ENCODE results near the gene TNNT2. TPM values are rescaled to one million over a fixed set of nuclear protein-coding genes. Genes with fewer than 3 reads are reported as not detected.

The TNNT2 gene
- total RNA-seq (2014; rRNA removed; shearing (Covaris generic)): not detected in 2 replicates

- no peak for DNase-seq (ENCODE audit: low read depth in 1 of 2, low spot score in 2 of 2)
- no peaks in the 10 kb centered on the region for H3K4me1 ChIP-seq (replicated peaks)
- no peaks in the 10 kb centered on the region for H3K36me3 ChIP-seq
- H3K9me3 ChIP-seq (replicated peaks): no peaks in the 10 kb centered on the region
- peaks cover 17% of the 10 kb centered on the region for H3K27me3 ChIP-seq (replicated peaks)
- no peak within 1 kb of the TSS for H3K27ac ChIP-seq
- H3K4me3 ChIP-seq: no peak within 1 kb of the TSS
Measured at GRCh38 chr1:201377611-201378092, at the start of gene TNNT2. TSS of gene TNNT2 (minus strand) at chr1:201377680. CDS start at chr1:201373254, 4,426 bp downstream.

GRCh38 chr1:201426479-201427310 lies 49.2 kb upstream of the TNNT2 start:
- H3K9me3 ChIP-seq (replicated peaks): no peaks in the 10 kb centered on the region
- no peak for DNase-seq (ENCODE audit: low read depth in 1 of 2, low spot score in 2 of 2)
- H3K4me3 ChIP-seq: no peak overlapping the region
- H3K4me1 ChIP-seq (replicated peaks): no peaks in the 10 kb centered on the region
- H3K27ac ChIP-seq: no peak overlapping the region
- no peaks in the 10 kb centered on the region for H3K27me3 ChIP-seq (replicated peaks)
- H3K36me3 ChIP-seq: no peaks in the 10 kb centered on the region

GRCh38 chr1:201424146-201424545 lies 46.7 kb upstream of the TNNT2 start:
- DNase-seq (ENCODE audit: low read depth in 1 of 2, low spot score in 2 of 2): no peak
- Histone ChIP-seq H3K4me3 (no peak overlapping the region), H3K9me3 (replicated peaks) (no peaks in the 10 kb centered on the region), H3K36me3 (no peaks in the 10 kb centered on the region), H3K4me1 (replicated peaks) (no peaks in the 10 kb centered on the region), H3K27me3 (replicated peaks) (no peaks in the 10 kb centered on the region), H3K27ac (no peak overlapping the region)

GRCh38 chr1:201423655-201424054 lies 46.2 kb upstream of the TNNT2 start:
- no peaks in the 10 kb centered on the region for H3K9me3 ChIP-seq (replicated peaks)
- H3K4me1 ChIP-seq (replicated peaks): no peaks in the 10 kb centered on the region
- no peak for DNase-seq (ENCODE audit: low read depth in 1 of 2, low spot score in 2 of 2)
- H3K27me3 ChIP-seq (replicated peaks): no peaks in the 10 kb centered on the region
- H3K36me3 ChIP-seq: no peaks in the 10 kb centered on the region
- no peak overlapping the region for H3K4me3 ChIP-seq
- no peak overlapping the region for H3K27ac ChIP-seq

GRCh38 chr1:201422436-201423030 lies 45.1 kb upstream of the TNNT2 start:
- H3K4me1 ChIP-seq (replicated peaks): no peaks in the 10 kb centered on the region

GRCh38 chr1:201422026-201422425 lies 44.5 kb upstream of the TNNT2 start:
- Histone ChIP-seq H3K27me3 (replicated peaks) (no peaks in the 10 kb centered on the region), H3K36me3 (no peaks in the 10 kb centered on the region), H3K27ac (no peak overlapping the region), H3K4me1 (replicated peaks) (no peaks in the 10 kb centered on the region), H3K9me3 (replicated peaks) (no peaks in the 10 kb centered on the region), H3K4me3 (no peak overlapping the region)
- no peak for DNase-seq (ENCODE audit: low read depth in 1 of 2, low spot score in 2 of 2)

More at GRCh38 chr1:201422436-201423030, 45.1 kb upstream of the TNNT2 start:
- Histone ChIP-seq H3K9me3 (replicated peaks) (no peaks in the 10 kb centered on the region), H3K27ac (no peak overlapping the region), H3K36me3 (no peaks in the 10 kb centered on the region), H3K27me3 (replicated peaks) (no peaks in the 10 kb centered on the region), H3K4me3 (no peak overlapping the region)
- no peak for DNase-seq (ENCODE audit: low read depth in 1 of 2, low spot score in 2 of 2)

- no peaks in the 10 kb centered on the region for H3K36me3 ChIP-seq
- no peaks in the 10 kb centered on the region for H3K9me3 ChIP-seq (replicated peaks)
- H3K4me1 ChIP-seq (replicated peaks): no peaks in the 10 kb centered on the region
- H3K4me3 ChIP-seq: no peak overlapping the region
- DNase-seq (ENCODE audit: low read depth in 1 of 2, low spot score in 2 of 2): no peak
- no peaks in the 10 kb centered on the region; the same call in 1 of the 2 replicates for H3K27me3 ChIP-seq (replicated peaks)
- H3K27ac ChIP-seq: no peak overlapping the region
Measured at GRCh38 chr1:201421041-201421440, 43.6 kb upstream of the TNNT2 start.

- Histone ChIP-seq H3K4me1 (replicated peaks) (no peaks in the 10 kb centered on the region), H3K9me3 (replicated peaks) (no peaks in the 10 kb centered on the region), H3K27me3 (replicated peaks) (peaks cover 2% of the 10 kb centered on the region), H3K4me3 (no peak overlapping the region), H3K36me3 (no peaks in the 10 kb centered on the region), H3K27ac (no peak overlapping the region)
- no peak for DNase-seq (ENCODE audit: low read depth in 1 of 2, low spot score in 2 of 2)
Measured at GRCh38 chr1:201420608-201421002, 43.1 kb upstream of the TNNT2 start.

GRCh38 chr1:201419746-201420607 lies 42.5 kb upstream of the TNNT2 start:
- no peaks in the 10 kb centered on the region for H3K4me1 ChIP-seq (replicated peaks)
- no peak overlapping the region for H3K27ac ChIP-seq
- no peaks in the 10 kb centered on the region for H3K9me3 ChIP-seq (replicated peaks)
- H3K36me3 ChIP-seq: no peaks in the 10 kb centered on the region
- peaks cover 8% of the 10 kb centered on the region for H3K27me3 ChIP-seq (replicated peaks)
- no peak overlapping the region for H3K4me3 ChIP-seq
- no peak for DNase-seq (ENCODE audit: low read depth in 1 of 2, low spot score in 2 of 2)

- Histone ChIP-seq H3K9me3 (replicated peaks) (no peaks in the 10 kb centered on the region), H3K4me3 (no peak overlapping the region), H3K27ac (no peak overlapping the region), H3K36me3 (no peaks in the 10 kb centered on the region), H3K4me1 (replicated peaks) (no peaks in the 10 kb centered on the region), H3K27me3 (replicated peaks) (peaks cover 9% of the 10 kb centered on the region)
- no peak for DNase-seq (ENCODE audit: low read depth in 1 of 2, low spot score in 2 of 2)
Measured at GRCh38 chr1:201419256-201419655, 41.8 kb upstream of the TNNT2 start.

- Histone ChIP-seq H3K27ac (no peak overlapping the region), H3K36me3 (no peaks in the 10 kb centered on the region), H3K27me3 (replicated peaks) (peaks cover 9% of the 10 kb centered on the region), H3K4me1 (replicated peaks) (no peaks in the 10 kb centered on the region), H3K4me3 (no peak overlapping the region), H3K9me3 (replicated peaks) (no peaks in the 10 kb centered on the region)
- DNase-seq (ENCODE audit: low read depth in 1 of 2, low spot score in 2 of 2): no peak
Measured at GRCh38 chr1:201418461-201418860, 41.0 kb upstream of the TNNT2 start.

GRCh38 chr1:201414051-201414738 lies 36.7 kb upstream of the TNNT2 start:
- H3K27me3 ChIP-seq (replicated peaks): peaks cover 25% of the 10 kb centered on the region
- DNase-seq (ENCODE audit: low read depth in 1 of 2, low spot score in 2 of 2): no peak
- H3K36me3 ChIP-seq: no peaks in the 10 kb centered on the region
- H3K4me1 ChIP-seq (replicated peaks): no peaks in the 10 kb centered on the region
- no peaks in the 10 kb centered on the region for H3K9me3 ChIP-seq (replicated peaks)
- no peak overlapping the region for H3K27ac ChIP-seq
- H3K4me3 ChIP-seq: no peak overlapping the region

- DNase-seq (ENCODE audit: low read depth in 1 of 2, low spot score in 2 of 2): no peak
- Histone ChIP-seq H3K27me3 (replicated peaks) (peaks cover 25% of the 10 kb centered on the region), H3K4me1 (replicated peaks) (no peaks in the 10 kb centered on the region), H3K27ac (no peak overlapping the region), H3K4me3 (no peak overlapping the region), H3K9me3 (replicated peaks) (no peaks in the 10 kb centered on the region), H3K36me3 (no peaks in the 10 kb centered on the region)
Measured at GRCh38 chr1:201411292-201411691, 33.8 kb upstream of the TNNT2 start.
